PFSK-1 (cell line): ENCODE data around the gene FCF1.

Source experiments
- REST ChIP-seq, 2 experiments: IDR thresholded peaks; 2 replicates each; pipeline versions ENCODE4 v1.6.1 to v1.8.0; 2011 to 2012; ENCODE audit warnings: low read depth in 2 of 2, low read length in 2 of 2, control low read depth in 1 of 2, inconsistent platforms in 1 of 2, mild to moderate bottlenecking in 1 of 2, moderate library complexity in 1 of 2; ENCODE audit not compliant: insufficient read depth in 1 of 2
- SIN3A ChIP-seq: IDR thresholded peaks from 2 replicates; pipeline ENCODE4 v1.6.1; 2012; ENCODE audit warnings: mild to moderate bottlenecking, low read length, moderate library complexity, borderline replicate concordance; ENCODE audit not compliant: insufficient read depth
- TAF1 ChIP-seq: IDR thresholded peaks from 2 replicates; pipeline ENCODE4 v1.6.1; 2012; ENCODE audit warnings: low read length, control low read depth, borderline replicate concordance; ENCODE audit not compliant: insufficient read depth

GRCh38 chr14:74713395-74713735 lies 421 bp downstream of the FCF1 start:
- no peak for TF ChIP-seq REST (IDR thresholded peaks at IDR 0.05; ENCODE audit: insufficient read depth in 1 of 2, low read depth in 2 of 2, low read length in 2 of 2)
- no peak for TF ChIP-seq TAF1
- TF ChIP-seq SIN3A = no peak
